HG03520 (cell line): Measurements from ENCODE around the gene PSD4.

Experiments used
- ATAC-seq: cut with Tn5 transposase; IDR thresholded peaks from one replicate; pipeline ENCODE4 v1.9.1; 2021; ENCODE audit warnings: mild to moderate bottlenecking, moderate library complexity; ENCODE audit not compliant: unreplicated experiment

Gene PSD4

DNA sequence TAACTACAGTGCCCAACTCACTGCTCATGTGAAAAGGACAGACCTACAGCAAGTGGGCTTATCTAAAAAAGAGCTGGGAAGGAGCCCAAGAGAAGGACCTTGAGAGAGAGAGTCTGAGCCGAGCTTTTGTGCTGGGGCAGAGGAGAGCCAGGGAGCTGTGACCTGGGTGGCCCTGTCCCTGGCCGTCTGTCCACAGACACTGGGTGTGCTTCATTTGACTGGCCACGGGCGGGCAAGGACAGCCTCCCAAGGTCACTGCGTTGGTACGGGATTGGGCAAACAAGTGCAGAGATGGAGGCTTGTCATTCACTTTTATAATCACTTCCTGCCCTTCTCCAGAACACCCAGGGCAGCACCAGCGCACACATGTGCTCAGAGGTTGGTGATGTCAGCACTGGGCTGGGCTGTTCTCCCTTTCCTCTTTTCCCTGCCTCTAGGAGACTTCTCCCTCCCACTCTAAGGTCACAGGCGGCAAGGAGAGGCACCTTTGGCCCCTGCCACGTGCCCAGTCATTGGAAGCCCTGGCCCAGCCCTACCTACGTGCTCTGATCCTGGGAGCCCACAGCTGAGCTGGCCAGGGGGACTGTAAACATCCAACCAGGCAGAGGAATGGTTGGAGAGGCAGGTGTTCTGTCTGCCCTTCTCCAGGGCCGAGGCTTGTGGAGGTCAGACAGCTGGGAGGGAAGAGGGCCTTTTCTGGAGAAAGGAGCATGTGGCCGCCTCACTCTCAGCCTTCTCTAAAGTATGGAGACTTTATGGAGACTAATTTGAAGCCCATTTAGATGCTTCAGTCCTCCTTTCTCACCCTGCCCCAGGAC, 6.4 kb upstream of the PSD4 start:
- no peak for ATAC-seq

DNA sequence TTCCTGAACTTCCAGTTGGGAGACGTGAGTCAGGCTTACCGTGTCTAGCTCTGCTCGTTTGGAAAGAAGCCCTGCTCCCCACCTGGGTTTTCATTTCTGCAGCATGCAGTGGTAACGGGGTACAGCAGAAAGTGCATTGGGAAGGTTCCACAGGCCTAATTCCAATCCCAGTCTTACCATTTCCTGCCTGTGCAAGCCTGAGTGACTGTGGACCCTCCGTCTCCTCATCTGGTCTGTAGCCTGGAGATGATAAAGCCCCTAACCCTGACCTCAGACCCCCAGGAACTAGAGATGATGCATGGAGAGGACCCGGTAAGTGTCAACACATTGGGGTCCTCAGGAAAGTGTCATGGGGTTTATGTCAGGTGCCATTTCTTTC, 5.8 kb upstream of the PSD4 start:
- ATAC-seq, result no peak

DNA sequence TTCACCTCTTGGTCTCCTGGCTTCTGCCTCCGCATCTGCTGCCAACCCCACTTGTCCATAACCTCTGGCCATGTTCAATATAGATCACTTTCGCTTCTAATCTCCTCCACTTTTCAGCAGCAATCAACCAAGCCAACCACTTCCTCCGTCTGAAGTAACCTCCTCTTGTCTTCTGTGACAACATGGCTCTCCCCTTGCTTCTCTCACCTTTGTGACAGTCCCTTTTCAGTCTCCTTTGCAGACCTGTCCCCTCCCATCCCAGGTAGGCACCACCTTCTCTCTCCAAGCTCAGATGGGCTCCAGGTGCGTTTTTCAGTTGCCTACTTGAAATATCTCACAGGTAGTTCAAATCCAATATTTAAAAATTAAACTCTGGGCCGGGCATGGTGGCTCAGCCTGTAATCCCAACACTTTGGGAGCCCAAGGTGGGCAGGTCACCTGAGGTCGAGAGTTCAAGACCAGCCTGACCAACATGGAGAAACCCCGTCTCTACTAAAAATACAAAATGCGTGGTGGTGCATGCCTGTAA, 4.7 kb upstream of the PSD4 start:
- no peak for ATAC-seq

DNA sequence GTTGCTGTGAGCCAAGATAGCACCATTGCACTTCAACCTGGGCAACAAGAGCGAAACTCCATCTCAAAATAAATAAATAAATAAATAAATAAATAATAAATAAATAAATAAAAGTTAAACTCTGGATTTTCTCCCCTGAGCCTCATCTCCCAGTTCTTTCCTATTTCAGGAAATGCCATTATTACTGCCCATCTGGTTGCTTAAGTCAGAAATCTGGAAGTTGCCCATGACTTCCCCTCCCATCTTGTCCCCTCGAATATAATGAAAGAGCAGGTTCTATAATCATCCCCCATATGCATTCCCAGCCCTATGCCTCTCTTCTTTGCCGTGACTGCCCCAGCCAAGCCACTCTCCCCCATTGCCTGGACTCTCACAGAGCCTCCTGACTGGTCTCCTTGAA, 4.2 kb upstream of the PSD4 start:
- ATAC-seq, result no peak

DNA sequence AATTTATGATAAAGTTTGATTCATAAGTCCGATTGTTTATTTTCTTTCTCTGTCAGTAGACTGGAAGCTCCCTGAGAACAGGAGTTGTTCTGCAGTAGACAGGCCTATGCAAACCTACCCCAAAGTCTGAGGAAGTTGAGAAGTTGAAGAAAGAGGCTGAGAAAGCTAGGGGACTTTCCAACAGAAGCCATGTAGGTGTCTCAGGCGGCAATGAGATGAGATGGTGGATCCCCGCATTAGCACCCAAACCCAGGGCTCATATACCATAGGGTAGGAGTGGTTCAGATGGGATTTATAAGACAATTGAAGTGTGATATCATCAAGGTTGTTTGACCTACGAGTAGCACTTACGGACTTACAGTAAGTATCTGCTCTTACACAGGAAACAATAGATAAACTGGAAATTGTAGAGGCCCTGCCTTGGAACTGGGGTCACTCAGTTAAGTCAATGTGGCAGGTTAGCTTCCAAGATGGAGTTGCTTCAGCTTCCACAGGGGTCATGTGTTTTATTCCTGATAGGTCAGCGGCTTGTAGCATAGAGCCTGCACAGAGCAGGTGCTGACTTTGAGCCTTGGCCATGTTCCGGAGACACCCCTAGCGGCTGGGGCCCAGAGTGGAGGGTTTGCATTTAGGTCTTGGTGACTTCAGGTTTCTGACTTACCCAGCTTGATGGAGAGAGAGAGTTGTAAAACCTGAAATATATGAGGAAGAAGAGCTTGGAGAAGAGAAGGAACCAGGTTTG, 2.3 kb upstream of the PSD4 start:
- ATAC-seq, result no peak

DNA sequence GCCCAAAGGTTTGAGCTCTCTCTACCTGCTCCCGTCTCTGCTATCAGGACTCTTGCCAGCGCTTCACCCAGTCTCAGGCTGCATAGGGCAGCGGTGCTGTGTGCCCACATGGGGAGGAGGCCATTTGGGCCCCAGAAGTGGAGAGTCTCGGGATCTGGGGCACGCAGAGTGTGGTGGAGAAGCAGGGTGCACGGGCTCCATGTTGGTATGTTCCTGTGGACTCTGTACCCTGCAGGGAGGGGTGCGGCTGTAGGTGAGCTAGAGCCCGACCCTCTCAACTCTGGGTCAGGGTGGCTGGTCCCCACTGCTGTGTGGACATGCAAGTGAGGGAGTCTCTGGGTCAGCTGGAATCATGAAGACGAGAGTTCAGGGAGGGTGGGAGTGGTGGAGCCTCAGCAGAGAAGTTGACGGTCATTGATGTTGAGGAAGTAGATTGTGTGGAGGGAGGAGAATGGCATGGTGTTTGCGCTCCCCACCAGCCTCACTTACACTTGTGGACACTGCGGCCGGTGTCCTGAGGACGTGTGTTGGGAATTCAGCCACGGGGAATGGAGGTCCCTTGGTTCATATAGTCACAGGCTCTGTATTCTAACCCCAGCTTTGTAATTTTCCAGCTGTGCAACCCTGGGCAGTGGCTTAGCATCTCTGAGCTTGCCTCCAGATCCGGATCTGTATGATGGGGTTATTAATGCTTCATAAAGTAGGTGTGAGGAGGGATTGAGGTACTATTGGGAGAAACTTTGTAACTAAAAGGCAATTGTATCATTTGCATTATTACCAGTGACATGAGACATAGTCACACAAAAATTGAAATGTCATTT, 840 bp upstream of the PSD4 start:
- no peak for ATAC-seq

DNA sequence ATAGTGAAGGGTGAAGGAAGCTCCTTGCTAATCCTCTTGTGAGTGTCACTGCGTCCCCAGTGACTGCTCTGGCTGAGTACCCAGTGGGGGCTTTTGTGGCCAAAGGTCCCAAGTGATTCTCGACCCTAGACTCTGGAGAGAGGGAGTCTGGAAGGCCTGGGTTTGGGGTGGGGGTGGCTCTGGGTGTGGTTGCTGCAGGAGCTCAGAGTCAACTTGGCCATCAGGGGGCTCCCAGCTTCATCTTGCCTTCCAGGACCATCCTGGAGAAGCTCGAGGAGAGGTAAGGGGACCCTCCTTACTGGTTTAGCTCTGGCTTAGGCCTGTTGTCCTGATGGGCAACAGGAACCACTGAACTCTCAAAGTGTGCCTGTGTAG, 592 bp downstream of the PSD4 start:
- no peak for ATAC-seq

DNA sequence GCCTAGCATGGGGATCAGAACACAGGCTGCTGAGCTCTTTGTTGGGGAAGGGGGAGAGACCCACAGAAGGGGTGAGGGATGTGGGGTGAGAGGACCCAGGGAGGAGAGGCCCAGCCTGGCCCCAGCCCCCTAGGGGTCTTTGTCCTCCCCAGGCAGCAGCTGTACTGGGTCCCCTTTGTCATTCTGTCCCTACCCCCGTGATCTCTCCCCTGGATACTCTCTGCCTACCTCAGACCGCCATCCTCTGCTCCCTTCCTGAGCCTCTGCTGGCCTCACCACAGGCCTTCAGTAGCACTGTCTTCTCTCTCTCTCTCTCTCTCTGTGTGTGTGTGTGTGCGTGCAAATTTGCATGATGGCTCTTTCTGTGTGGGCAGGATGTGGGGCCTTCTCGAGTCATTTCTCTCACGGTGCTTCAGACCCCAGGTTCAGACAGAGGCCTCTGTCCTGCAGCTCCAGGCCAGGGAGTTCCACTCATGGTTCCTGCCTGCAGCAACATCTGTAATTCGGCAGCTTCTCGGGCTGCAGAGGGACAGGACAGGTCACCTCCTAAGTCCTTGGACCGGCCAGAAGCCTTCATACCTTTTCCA, 1.4 kb downstream of the PSD4 start:
- ATAC-seq, result peak; percentile 73

DNA sequence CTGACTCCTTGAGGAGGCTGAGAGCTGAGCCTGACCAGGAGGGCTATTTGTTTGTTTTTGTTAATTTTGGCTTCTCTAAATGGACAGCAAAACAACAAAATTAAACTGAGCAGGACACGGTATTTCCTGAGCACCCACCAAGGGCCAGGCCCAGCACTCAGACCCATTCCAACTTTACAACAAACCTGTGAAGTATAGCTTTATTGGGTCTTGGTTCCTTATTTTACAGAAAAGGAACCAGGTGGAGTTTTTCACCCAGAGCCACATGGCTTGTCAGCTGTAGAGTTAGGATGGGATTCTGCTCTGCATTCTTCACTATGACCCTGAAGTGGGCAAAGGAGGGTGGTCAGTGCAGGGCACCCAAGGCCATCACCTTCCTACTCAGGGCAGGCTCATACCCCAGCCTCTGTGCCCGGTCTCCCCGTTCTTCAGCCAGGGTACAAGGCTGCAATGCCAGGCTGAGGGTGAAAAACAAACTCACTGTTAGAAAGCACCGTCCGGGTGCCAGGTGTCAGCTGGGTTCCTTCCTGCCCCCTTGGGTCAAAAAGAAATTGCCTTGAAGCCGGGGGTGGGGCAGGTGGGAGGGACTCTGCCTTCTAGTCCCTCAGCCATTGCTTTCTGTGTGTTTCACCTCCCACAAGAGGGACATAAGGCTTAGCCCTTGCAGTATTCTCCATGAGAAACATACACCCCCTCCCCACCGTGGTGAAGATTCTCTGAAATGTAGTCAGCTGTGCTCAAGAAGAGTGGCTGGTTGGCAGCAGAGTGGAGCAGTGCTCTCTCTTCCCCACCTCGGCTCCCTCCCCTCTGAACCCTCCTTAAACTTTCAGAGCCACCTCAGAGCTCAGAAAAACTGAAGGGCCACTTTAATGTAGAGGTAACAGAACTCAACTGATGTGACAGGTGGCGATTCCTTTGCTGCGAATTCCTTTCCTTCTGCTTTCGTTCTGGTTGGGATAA, 2.2 kb downstream of the PSD4 start:
- ATAC-seq, result no peak

DNA sequence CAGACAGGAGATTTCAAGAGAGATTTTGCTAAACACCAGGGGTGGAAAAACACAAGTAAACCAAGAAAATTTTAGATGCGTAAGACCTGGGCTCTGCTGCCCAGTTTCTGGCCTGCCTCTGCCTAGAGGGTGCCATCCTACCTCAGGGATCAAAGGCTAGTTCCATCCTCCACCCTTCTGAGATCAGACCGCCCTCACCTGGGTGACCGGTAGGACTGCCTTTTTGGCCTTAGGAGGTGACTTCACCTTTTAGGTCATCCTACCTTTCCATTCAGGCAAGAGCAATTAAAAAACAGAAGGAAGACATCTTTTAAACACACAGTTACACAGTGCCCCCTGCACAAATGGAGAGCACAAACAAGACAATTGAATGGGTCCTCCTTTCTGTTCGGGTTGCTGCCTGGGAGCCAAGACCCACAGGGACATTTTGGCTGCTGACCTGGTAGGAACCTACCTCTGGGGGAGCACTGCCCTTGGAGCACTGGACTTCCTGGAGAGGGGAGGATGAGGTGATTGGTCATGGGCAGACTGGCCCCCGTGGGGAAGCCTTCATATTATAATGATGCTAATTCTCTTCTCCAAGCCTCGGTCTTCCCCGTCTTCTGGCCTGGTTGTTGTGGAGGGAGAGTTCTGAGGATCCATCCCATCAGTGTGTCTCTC, 3.1 kb downstream of the PSD4 start:
- ATAC-seq, result no peak

DNA sequence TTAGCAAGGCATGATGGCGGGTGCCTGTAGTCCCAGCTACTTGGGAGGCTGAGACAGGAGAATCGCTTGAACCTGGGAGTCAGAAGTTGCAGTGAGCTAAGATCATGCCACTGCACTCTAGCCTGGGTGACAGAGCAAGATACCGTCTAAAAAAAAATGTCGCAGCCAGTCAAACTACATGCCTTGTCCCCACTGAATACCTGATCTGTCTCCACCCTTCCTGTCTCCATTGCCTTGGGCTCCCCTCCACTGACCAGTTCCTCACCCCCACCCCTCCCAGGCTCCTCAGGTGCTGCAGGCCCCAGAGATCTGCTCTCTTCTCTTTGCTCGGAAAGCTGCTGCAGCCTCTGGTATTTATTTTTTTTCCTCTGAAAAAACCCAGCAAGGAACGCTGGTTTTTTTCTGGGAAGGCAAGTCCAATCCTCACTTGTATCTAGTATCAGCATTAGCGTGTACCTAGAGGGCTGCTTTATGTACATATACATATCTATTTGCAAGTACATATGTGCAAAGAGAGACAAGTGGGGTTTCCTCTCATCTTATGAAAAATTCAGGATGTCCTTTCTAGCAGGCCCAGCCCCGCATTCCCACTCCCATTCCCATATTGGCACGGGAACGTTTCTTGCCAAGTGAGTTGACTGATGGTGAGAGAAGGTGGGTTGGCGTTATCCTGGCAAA, 4.4 kb downstream of the PSD4 start:
- no peak for ATAC-seq

DNA sequence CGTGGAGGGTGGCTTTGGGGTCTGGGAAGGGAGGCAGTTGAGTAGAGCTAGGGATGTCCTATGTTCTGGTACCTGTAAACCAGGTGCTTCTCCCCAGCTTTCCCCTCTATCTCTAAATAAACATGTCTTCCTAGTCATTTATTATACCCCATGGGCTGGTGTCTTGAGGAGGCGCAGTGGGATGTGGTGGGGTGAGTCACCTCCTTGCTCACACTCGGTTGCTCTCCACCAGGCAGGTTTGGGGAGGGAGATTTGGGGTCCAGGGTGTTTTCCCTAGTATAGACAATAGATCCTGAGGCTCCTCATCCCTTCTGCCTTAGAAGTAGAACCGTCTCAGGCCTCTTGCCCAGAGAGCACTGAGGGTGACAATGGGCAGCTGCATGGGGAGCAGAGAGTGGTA, 5.1 kb downstream of the PSD4 start:
- no peak for ATAC-seq

DNA sequence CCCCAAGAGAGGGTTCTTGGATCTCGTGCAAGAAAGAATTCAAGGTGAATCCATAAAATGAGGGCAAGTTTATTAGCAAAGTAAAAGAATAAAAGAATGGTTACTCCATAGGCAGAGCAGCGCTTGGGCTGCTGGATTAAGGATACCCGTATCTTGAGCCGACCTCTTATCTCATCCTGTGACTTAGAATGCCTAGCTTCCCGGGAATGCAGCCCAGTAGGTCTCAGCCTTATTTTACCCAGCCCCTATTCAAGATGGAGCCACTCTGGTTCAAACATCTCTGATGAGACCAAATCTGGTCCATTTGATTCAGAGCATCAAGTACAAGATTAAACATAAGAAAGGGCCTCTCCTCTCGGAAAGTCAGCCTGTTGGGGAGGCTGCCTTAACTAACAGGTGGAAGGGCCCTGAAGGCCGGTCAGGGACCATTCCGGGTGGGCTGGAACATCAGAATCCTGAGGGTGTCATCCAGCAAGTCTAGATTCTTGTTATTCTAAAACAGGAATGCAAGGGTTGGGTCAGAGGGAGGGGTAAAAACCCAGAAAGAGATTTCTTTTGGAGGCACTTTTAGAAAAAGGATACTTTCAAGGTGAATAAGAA, 5.8 kb downstream of the PSD4 start:
- ATAC-seq, result no peak

DNA sequence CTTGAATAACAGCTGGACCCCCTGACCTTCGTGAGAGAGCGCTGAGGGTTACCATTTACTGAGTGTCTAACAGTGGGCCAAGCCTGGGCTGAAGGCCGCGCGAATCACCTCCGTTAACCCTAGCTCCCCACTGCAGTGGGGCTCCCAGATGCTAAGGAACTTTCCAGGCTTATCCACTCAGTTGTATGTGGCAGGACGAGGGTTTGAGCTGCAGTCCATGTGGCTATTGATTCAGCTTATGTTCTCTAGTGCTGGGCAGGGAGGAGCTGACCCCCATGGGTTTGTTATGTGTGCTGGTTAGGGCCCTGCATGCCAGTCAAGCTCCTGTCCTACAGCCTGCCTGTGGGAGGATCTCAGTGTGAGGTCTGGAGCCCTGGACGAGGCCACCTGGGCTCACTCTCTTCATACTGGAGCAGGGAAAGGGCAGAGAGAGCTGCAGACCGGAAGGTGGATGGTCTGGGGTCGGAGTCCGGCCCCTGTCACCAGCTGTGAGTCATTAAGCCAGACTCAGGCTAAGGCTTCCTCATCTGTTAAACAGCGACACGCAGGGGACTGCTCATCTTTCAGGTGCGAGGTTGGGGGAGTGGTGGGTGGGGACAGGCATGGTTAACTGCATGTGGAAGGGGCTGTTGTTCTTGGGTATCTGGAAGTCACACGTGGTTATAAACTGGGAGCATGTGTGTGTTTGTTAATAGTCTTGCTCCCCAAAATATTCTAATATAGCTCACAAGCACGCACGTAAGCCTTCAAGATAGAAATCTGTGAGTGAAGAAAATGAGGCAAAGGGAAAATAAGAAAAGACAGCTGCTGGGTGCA, 6.6 kb downstream of the PSD4 start:
- no peak for ATAC-seq

DNA sequence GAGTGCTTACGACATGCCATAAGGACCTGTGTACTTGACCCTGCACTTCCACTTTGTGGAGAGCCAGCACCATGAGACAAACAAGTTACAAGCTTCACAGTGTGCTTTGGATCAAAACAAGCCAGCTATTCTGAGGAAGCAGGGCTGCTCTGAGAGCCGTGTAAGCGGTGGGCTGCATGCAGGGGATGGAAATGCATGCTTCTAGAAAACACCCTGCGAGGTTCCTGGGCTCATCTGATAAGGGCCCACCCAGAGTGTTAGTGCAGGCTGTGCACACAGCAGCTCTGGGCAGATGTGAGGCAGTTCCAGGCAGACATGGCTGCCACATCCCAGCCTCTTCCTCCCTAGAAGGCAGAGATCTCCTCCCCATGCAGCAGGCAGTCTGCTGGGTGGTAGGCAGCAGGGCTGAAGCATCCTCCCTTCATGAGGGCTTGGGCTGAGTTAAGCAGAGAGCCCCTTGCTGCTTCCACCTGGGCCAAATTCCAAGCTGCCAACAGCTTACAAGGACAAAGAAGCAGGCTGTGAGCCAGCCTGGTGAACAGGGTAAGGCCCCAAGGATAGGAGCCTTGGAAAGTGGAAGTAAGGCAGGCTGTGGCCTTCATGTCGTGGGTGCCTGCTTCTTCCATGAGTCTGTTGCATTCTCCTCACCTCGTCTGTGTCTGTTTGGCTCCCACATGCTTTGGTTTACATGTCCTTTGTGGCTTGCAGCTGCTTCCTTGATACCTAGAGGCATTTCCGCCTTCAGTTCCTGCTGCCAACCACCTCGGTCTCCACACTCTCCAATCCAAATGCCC, 7.7 kb downstream of the PSD4 start:
- ATAC-seq, result no peak

DNA sequence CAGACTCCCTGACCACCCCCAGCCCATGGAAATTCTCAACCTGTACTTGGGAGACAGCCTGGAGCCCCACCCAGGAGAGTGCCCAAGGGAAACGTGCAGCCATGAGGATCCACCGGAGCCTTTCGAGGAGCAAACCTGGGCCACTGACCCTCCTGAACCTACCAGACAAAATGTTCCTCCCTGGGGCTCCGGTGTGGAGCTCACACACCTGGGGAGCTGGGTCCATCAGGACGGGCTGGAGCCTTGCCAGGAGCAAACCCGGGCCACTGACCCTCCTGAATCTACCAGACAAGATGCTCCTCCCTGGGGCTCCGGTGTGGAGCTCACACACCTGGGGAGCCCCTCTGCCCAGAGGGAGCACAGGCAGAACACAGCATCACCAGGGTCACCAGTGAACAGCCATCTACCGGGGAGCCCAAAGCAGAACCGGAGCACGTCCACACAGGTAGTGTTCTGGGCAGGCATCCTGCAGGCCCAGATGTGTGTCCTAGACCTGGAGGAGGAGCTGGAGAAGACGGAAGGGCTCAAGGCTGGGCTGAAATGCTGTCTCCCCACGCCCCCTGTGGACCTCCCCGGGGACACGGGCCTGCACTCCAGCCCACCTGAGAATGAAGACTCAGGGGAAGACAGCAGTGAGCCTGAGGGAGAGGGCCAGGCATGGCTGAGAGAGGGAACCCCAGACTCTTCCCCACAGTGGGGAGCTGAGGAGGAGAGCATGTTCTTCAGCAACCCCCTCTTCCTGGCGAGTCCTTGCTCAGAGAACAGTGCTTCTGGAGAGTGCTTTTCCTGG, 8.9 kb downstream of the PSD4 start:
- no peak for ATAC-seq
